SW480 (cell line): ENCODE data around the gene PCCA.
"Not testable (repeated sequence)": the region's sequence is repeated elsewhere in the genome, so short reads cannot be mapped to it uniquely, and the experiment has no call there.

Source experiments
- DNase-seq: peaks from one replicate; pipeline ENCODE4 v3.0.0-alpha.2; 2016; ENCODE audit warnings: low spot score

Gene PCCA

GRCh38 chr13:100544866-100545683, 456.2 kb downstream of the PCCA start:
- no peak for DNase-seq

GRCh38 chr13:100545684-100546061, 456.8 kb downstream of the PCCA start:
- no peak for DNase-seq

- DNase-seq, result no peak
Measured at GRCh38 chr13:100546713-100547405, 458.0 kb downstream of the PCCA start.

GRCh38 chr13:100547791-100548201, 458.9 kb downstream of the PCCA start:
- DNase-seq, result no peak

- no peak for DNase-seq
Measured at GRCh38 chr13:100549316-100549715, 460.4 kb downstream of the PCCA start.

GRCh38 chr13:100552755-100553154, 463.9 kb downstream of the PCCA start:
- DNase-seq, result no peak

GRCh38 chr13:100559886-100560285, 471.0 kb downstream of the PCCA start:
- no peak for DNase-seq

- DNase-seq, result no peak
Measured at GRCh38 chr13:100560498-100561157, 471.7 kb downstream of the PCCA start.

- no peak for DNase-seq
Measured at GRCh38 chr13:100561158-100561499, 472.2 kb downstream of the PCCA start.

- DNase-seq, result no peak
Measured at GRCh38 chr13:100561599-100562204, 472.8 kb downstream of the PCCA start.

GRCh38 chr13:100563779-100564178, 474.9 kb downstream of the PCCA start:
- DNase-seq, result no peak

GRCh38 chr13:100564444-100565223, 475.7 kb downstream of the PCCA start:
- DNase-seq, result no peak

GRCh38 chr13:100565286-100565685, 476.4 kb downstream of the PCCA start:
- no peak for DNase-seq

- peak; percentile 34 for DNase-seq
Measured at GRCh38 chr13:100566543-100566942, 477.6 kb downstream of the PCCA start.

- peak; percentile 76 for DNase-seq
Measured at GRCh38 chr13:100573121-100573520, 484.2 kb downstream of the PCCA start.

GRCh38 chr13:100577239-100577638, 488.3 kb downstream of the PCCA start:
- DNase-seq, result not testable (repeated sequence)
